SH-SY5Y (cell line): ENCODE measurements around the gene CBX5.

Experiments
- GATA2 ChIP-seq: IDR thresholded peaks from 2 replicates; pipeline ENCODE4 v1.6.1; 2011; ENCODE audit warnings: mild to moderate bottlenecking, low read depth, low read length
- GATA3 ChIP-seq: IDR thresholded peaks from 2 replicates; pipeline ENCODE4 v1.6.1; 2011; ENCODE audit warnings: low read depth, mild to moderate bottlenecking, low read length, moderate library complexity

DNA sequence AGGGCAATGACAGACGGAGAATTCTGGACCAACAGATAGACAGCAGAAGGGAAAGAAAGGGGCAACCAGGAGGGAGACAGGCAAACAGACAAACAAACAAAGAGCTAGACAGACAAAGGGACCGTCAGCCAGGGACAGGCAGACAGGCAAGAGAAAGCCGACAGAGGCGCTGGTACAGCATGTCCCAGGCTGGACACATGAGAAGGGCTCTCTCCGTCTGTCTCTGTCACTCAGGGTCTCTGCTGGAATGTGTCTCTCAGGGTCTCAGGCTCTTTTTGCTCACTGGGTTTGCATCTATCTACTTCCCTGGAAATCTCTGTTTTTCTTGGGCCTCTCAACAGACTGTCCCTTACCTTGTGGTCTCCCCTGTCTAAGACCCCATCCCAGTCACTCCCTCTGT is 82.9 kb downstream of the CBX5 start:
- TF ChIP-seq GATA2 (no peak), GATA3 (no peak)
